Measurements from ENCODE around the gene GTPBP3. TPM values are rescaled to one million over a fixed set of nuclear protein-coding genes. Genes with fewer than 3 reads are reported as not detected.

The GTPBP3 gene
- total and polyA plus RNA-seq, 9 of the 15 experiments (the other 6 are each of a cell fraction or from before 2014, with no cell fraction given): 4.9 to 124 (median 22.6) TPM

- TF ChIP-seq POLR2AphosphoS2 (IDR thresholded peaks at IDR 0.05; ENCODE audit: low read length): no peak
- TF ChIP-seq TOE1 (IDR thresholded peaks at IDR 0.05; ENCODE audit: borderline replicate concordance): peak; percentile 96
- no peak for TF ChIP-seq TOE1 (CRISPR knock-in tag; IDR thresholded peaks at IDR 0.05; ENCODE audit: borderline replicate concordance, low read depth)
- no peak; the same call in 1 of the 2 replicates for TF ChIP-seq FOXP4 (CRISPR knock-in tag; IDR thresholded peaks at IDR 0.05; ENCODE audit: borderline replicate concordance)
- no peak for TF ChIP-seq ZNF507 (tag; conservative IDR thresholded peaks at IDR 0.05)
- TF ChIP-seq, protein P1, sequence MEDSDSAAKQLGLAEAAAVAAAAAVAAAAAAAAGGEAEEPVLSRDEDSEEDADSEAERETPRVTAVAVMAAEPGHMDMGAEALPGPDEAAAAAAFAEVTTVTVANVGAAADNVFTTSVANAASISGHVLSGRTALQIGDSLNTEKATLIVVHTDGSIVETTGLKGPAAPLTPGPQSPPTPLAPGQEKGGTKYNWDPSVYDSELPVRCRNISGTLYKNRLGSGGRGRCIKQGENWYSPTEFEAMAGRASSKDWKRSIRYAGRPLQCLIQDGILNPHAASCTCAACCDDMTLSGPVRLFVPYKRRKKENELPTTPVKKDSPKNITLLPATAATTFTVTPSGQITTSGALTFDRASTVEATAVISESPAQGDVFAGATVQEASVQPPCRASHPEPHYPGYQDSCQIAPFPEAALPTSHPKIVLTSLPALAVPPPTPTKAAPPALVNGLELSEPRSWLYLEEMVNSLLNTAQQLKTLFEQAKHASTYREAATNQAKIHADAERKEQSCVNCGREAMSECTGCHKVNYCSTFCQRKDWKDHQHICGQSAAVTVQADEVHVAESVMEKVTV (CRISPR knock-in tag; IDR thresholded peaks at IDR 0.05): no peak
- TF ChIP-seq ZNF311 (CRISPR knock-in tag; IDR thresholded peaks at IDR 0.05): no peak
- TF ChIP-seq MTA1 (IDR thresholded peaks at IDR 0.05; ENCODE audit: borderline replicate concordance): peak; percentile 93
- TF ChIP-seq STAT5A (IDR thresholded peaks at IDR 0.05; ENCODE audit: borderline replicate concordance, low read length): peak; percentile 20; the same call in 1 of the 2 replicates
- TF ChIP-seq, protein P2, sequence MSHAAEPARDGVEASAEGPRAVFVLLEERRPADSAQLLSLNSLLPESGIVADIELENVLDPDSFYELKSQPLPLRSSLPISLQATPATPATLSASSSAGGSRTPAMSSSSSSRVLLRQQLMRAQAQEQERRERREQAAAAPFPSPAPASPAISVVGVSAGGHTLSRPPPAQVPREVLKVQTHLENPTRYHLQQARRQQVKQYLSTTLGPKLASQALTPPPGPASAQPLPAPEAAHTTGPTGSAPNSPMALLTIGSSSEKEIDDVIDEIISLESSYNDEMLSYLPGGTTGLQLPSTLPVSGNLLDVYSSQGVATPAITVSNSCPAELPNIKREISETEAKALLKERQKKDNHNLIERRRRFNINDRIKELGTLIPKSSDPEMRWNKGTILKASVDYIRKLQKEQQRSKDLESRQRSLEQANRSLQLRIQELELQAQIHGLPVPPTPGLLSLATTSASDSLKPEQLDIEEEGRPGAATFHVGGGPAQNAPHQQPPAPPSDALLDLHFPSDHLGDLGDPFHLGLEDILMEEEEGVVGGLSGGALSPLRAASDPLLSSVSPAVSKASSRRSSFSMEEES (CRISPR knock-in tag; IDR thresholded peaks at IDR 0.05): no peak
- TF ChIP-seq ZNF696 (CRISPR knock-in tag; conservative IDR thresholded peaks at IDR 0.05): no peak
- TF ChIP-seq PHF21A (IDR thresholded peaks at IDR 0.05; ENCODE audit: borderline replicate concordance, low read depth): 0 out of 2 replicates have a peak, but pooled peaks have one; percentile 52
- no peak for TF ChIP-seq MED1 (CRISPR knock-in tag; IDR thresholded peaks at IDR 0.05; ENCODE audit: borderline replicate concordance)
- no peak for TF ChIP-seq ZNF830 (CRISPR knock-in tag; IDR thresholded peaks at IDR 0.05)
- no peak for TF ChIP-seq HEY1 (CRISPR knock-in tag; IDR thresholded peaks at IDR 0.05; ENCODE audit: borderline replicate concordance)
- no peak for TF ChIP-seq POLR2A (conservative IDR thresholded peaks at IDR 0.05)
- TF ChIP-seq MBD2 (IDR thresholded peaks at IDR 0.05; ENCODE audit: borderline replicate concordance, low read depth): peak; percentile 60; the same call in 1 of the 2 replicates
- TF ChIP-seq, protein P3, sequence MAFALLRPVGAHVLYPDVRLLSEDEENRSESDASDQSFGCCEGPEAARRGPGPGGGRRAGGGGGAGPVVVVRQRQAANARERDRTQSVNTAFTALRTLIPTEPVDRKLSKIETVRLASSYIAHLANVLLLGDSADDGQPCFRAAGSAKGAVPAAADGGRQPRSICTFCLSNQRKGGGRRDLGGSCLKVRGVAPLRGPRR (CRISPR knock-in tag; IDR thresholded peaks at IDR 0.05): no peak
- peak; percentile 89 for TF ChIP-seq CREB1 (IDR thresholded peaks at IDR 0.05)
- TF ChIP-seq CREB1 (CRISPR knock-in tag; IDR thresholded peaks at IDR 0.05): peak; percentile 92
- peak; percentile 85 for TF ChIP-seq L3MBTL2 (IDR thresholded peaks at IDR 0.05)
- no peak for TF ChIP-seq MTA2 (IDR thresholded peaks at IDR 0.05; ENCODE audit: low read depth)
- no peak for TF ChIP-seq MXD1 (CRISPR knock-in tag; IDR thresholded peaks at IDR 0.05; ENCODE audit: borderline replicate concordance, poor library complexity, severe bottlenecking)
Measured at GRCh38 chr19:17334414-17335409, 2.6 kb upstream of the GTPBP3 start, which contains the start of gene ANO8 (continued).
